Measurements from ENCODE around the gene ANKRD31. TPM values are rescaled to one million over a fixed set of nuclear protein-coding genes. Genes with fewer than 3 reads are reported as not detected.

The ANKRD31 gene
- total RNA-seq, 1 experiment from 2014 or later, result 0.15 TPM

GRCh38 chr5:75062925-75063531 lies 173.7 kb downstream of the ANKRD31 start:
- CTCF ChIA-PET, result no interaction called here
- no TSS peak for BruUV-seq (replicated peaks)
- POLR2A ChIA-PET (ENCODE audit: low non-redundant PET), result no interaction called here

GRCh38 chr5:75059912-75060545 lies 176.6 kb downstream of the ANKRD31 start:
- DNase-seq (ENCODE audit: low spot score), result no peak
- H3K9me3 ChIP-seq (ENCODE audit: low read depth, low read length, poor library complexity, severe bottlenecking), result no peaks in the 10 kb centered on the region
- H3K27ac ChIP-seq (ENCODE audit: low read depth, low read length, poor library complexity, severe bottlenecking), result no peak overlapping the region
- no peak for TF ChIP-seq EZH2 (IDR thresholded peaks at IDR 0.05; ENCODE audit: borderline replicate concordance, low read depth, low read length, poor library complexity, severe bottlenecking)
- TF ChIP-seq CTCF (conservative IDR thresholded peaks at IDR 0.05; ENCODE audit: low read depth, low read length), result no peak
- no TSS peak for BruUV-seq (replicated peaks)
- H3K4me1 ChIP-seq (ENCODE audit: insufficient read depth, low read length, poor library complexity, severe bottlenecking), result no peaks in the 10 kb centered on the region
- POLR2A ChIA-PET (ENCODE audit: low non-redundant PET), result no interaction called here
- peaks cover 1% of the 10 kb centered on the region for H3K27me3 ChIP-seq (replicated peaks; ENCODE audit: insufficient read depth, low read depth, low read length, poor library complexity)
- CTCF ChIA-PET, result no interaction called here
- H3K36me3 ChIP-seq (ENCODE audit: insufficient read depth, low read length, poor library complexity, severe bottlenecking), result no peaks in the 10 kb centered on the region
- H3K4me3 ChIP-seq (ENCODE audit: low read depth, low read length, poor library complexity, severe bottlenecking), result no peak overlapping the region
- intact Hi-C loops (cut with micrococcal nuclease; ENCODE audit: unreplicated experiment), result loop anchor here (10.0 kb wide), 1 partner anchor 385 kb away; no protein-coding TSS in a partner anchor

More at GRCh38 chr5:75062925-75063531, 173.7 kb downstream of the ANKRD31 start:
- intact Hi-C loops (cut with micrococcal nuclease; ENCODE audit: unreplicated experiment), result no loop called here
- Histone ChIP-seq H3K4me1 (ENCODE audit: insufficient read depth, low read length, poor library complexity, severe bottlenecking) (no peaks in the 10 kb centered on the region), H3K4me3 (ENCODE audit: low read depth, low read length, poor library complexity, severe bottlenecking) (no peak overlapping the region), H3K36me3 (ENCODE audit: insufficient read depth, low read length, poor library complexity, severe bottlenecking) (no peaks in the 10 kb centered on the region), H3K27me3 (replicated peaks; ENCODE audit: insufficient read depth, low read depth, low read length, poor library complexity) (no peaks in the 10 kb centered on the region), H3K9me3 (ENCODE audit: low read depth, low read length, poor library complexity, severe bottlenecking) (no peaks in the 10 kb centered on the region), H3K27ac (ENCODE audit: low read depth, low read length, poor library complexity, severe bottlenecking) (no peak overlapping the region)
- TF ChIP-seq CTCF (conservative IDR thresholded peaks at IDR 0.05; ENCODE audit: low read depth, low read length) (no peak), EZH2 (IDR thresholded peaks at IDR 0.05; ENCODE audit: borderline replicate concordance, low read depth, low read length, poor library complexity, severe bottlenecking) (no peak)
- DNase-seq (ENCODE audit: low spot score), result no peak

- no peak for DNase-seq (ENCODE audit: low spot score)
- intact Hi-C loops (cut with micrococcal nuclease; ENCODE audit: unreplicated experiment), result loop anchor here (10.0 kb wide), 1 partner anchor 384 kb away; no protein-coding TSS in a partner anchor
- Histone ChIP-seq H3K27me3 (replicated peaks; ENCODE audit: insufficient read depth, low read depth, low read length, poor library complexity) (peaks cover 11% of the 10 kb centered on the region), H3K9me3 (ENCODE audit: low read depth, low read length, poor library complexity, severe bottlenecking) (no peaks in the 10 kb centered on the region), H3K4me1 (ENCODE audit: insufficient read depth, low read length, poor library complexity, severe bottlenecking) (peaks cover 5% of the 10 kb centered on the region), H3K36me3 (ENCODE audit: insufficient read depth, low read length, poor library complexity, severe bottlenecking) (no peaks in the 10 kb centered on the region), H3K4me3 (ENCODE audit: low read depth, low read length, poor library complexity, severe bottlenecking) (no peak overlapping the region), H3K27ac (ENCODE audit: low read depth, low read length, poor library complexity, severe bottlenecking) (no peak overlapping the region)
- BruUV-seq (replicated peaks), result no TSS peak
- TF ChIP-seq EZH2 (IDR thresholded peaks at IDR 0.05; ENCODE audit: borderline replicate concordance, low read depth, low read length, poor library complexity, severe bottlenecking) (no peak), CTCF (conservative IDR thresholded peaks at IDR 0.05; ENCODE audit: low read depth, low read length) (no peak)
- ChIA-PET POLR2A (ENCODE audit: low non-redundant PET) (no interaction called here), CTCF (no interaction called here)
These were observed 177.6 kb downstream of the ANKRD31 start for GRCh38 chr5:75058986-75059535.

Measured in A673 (cell line).